Stimulated activated CD8-positive, alpha-beta memory T cell treated with anti-CD3 and anti-CD28 coated beads, Interleukin-15, amount 100 ng/mL, for 4 hours (primary cell): ENCODE data around the gene ZCCHC3.

Experiments
- DNase-seq, 2 donors: peaks; one replicate each; pipeline ENCODE4 v3.0.0-alpha.2; 2020; ENCODE audit warnings: low read depth in 2 of 2

Gene ZCCHC3

DNA sequence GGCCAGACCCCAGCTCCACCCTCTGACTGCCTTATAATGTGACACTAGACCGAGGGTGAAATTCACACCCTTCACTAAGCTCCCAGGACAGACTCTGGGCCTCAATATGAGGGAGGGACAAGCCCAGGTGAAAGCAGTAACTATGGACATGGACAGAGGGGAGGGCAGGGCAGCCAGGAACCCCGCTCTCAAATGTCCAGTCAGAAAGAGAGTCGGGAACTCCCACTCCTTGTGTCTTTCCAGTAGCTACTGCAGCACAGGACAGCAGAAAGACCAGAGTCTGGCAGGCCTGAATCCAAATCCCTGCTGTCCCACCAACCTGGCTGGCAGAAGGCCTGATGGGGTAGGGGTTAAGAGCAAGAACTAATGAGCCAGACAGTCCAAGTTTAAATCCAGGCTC, 13.2 kb upstream of the ZCCHC3 start:
- DNase-seq = no peak

DNA sequence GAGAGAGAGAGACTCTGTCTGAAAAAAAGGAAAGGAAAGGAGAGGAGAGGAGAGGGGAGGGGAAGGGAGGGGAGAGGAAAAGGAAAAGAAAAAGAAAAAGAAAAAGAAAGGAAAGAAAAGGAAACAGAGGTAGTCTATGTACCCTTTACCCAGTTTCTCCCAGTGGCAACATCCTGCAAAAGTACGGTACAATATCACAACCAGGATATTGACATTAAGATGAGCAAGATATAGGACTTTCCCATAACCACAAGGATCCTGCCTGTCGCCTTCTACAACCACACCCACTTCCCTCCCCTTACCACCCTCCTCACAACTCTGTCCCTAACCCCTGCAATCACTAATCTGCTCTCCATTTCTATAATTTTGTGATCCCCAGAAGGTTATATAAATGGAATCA, 10.9 kb upstream of the ZCCHC3 start:
- no peak for DNase-seq

DNA sequence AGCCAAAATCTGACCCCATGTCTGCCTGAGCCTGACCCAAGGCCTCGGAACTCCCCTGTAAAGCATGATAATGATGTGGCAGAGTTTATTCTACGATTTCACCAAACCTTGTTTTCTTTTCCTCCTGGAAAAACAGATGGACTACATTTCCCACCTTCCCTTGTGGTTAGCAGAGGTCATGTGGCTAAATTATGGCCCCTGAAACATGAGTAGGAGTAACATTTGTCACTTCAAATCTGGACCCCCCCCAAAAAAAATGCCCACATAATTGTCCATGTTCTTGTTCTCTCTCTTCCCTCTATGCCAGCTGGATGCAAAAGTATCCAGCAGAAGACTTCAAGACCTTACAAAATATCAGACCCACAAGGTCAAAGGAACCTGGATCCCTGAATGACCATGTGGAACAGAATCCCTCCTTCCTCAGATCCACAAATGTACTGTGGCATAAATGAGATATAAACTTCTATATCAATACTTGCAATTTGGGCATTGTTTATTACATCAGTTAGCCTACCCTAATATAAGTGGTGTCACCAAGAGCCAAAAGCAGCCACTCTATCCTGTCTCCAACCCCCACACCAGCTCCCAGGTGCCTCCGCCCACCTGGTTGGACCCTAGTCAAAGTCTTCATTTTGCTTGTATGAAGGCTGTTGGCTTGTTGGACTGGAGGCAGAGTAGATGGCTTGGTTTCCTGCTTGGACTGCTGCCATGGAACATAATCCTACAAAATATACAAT, 8.2 kb upstream of the ZCCHC3 start:
- no peak for DNase-seq

DNA sequence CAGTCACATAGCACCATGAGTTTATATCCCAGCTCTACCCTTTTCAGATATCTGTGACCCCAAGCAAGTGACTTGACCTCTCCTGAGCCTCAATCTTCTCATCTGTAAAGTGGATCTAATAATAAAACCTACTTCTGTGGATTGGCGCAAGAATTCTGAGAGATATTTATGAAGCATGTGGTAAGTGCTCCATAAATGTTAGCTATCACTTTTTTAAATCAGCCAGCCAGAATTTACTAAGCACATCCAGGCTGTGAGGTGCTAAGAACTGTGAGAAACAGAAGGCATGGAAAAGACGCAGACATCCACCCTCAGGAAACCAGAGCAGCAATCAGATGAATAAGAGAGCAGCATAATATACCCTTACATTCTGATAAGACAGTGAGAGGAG, 7.7 kb upstream of the ZCCHC3 start:
- no peak for DNase-seq

DNA sequence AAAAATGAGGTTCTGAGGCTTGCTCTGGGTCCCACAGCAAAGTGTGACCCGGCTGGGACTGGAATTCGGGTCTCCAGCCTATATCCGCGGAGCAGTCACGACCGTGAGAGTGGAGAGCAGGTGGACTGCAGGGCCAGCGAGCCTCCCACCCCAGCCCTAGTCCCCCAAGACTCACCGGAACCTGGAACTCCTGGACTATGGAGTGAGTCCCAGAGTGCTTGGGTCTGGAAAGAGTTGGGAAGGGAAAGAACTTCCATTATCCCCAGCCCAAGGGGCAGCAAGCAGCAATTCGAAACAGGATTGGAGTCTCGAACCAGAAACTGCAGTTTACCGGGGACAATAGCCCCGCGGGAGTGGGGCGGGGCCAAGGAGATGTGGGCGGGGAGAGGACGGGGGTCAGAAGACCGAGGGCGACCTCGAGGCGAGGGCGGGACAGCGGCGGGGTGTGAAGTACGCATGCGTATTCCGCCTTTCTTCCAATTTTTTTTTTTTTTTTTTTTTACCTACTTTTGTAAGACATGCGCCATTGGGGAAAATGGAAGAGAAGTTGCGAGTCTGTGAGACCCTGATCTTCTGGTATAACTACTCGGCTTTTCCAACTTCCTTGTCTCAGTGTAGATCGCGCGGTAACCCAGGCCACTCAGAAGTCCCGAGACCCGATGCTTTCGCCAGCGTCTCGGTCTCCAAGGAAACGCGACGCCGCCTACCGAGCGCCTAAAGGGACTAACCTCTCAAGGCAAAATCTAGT, 7.1 kb upstream of the ZCCHC3 start, which contains the start of gene C20orf96:
TSS of gene C20orf96 (minus strand) at position 667 of the 748 bp plus-strand sequence. CDS start at position 527, 140 bp downstream.
- DNase-seq = peak; percentile 68 to 75

DNA sequence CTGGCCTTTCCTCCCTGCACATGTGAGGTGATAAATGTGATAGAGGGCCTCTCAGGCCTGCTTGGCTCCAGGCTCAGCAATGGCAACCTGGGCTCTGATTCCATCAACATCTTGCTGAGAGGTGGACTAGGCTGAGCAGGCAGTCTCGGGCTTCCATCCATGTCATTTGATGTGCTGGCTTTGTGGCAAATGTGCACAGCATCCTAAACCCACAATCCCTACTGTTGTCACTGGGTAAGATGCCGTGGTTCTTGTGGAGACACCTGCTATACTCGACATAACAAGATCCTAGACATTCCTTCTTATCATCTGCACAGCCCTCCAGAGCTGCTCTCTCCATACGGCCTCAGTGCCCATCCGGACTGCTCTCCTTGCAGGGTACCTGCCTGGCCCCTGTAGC, 2.8 kb upstream of the ZCCHC3 start:
- no peak for DNase-seq

DNA sequence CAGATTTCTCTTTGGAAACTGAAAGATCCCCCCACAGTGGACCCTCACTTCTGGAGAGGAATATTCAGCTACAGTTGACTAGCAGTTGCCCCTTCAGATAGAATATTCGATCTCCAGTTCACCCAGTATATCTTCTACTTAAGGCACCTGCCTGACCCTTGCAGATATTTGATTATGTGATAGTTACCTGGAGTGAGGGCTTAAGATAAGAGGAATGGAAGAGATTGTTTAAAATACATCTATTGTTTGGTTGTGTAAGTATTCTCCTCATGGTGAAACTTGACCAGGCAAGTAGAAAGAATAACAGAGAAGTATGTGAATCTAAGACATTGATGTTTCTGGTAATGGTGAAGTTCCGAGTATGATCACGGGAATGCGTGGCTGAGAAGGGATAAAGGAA, 1.6 kb upstream of the ZCCHC3 start:
- DNase-seq = no peak

DNA sequence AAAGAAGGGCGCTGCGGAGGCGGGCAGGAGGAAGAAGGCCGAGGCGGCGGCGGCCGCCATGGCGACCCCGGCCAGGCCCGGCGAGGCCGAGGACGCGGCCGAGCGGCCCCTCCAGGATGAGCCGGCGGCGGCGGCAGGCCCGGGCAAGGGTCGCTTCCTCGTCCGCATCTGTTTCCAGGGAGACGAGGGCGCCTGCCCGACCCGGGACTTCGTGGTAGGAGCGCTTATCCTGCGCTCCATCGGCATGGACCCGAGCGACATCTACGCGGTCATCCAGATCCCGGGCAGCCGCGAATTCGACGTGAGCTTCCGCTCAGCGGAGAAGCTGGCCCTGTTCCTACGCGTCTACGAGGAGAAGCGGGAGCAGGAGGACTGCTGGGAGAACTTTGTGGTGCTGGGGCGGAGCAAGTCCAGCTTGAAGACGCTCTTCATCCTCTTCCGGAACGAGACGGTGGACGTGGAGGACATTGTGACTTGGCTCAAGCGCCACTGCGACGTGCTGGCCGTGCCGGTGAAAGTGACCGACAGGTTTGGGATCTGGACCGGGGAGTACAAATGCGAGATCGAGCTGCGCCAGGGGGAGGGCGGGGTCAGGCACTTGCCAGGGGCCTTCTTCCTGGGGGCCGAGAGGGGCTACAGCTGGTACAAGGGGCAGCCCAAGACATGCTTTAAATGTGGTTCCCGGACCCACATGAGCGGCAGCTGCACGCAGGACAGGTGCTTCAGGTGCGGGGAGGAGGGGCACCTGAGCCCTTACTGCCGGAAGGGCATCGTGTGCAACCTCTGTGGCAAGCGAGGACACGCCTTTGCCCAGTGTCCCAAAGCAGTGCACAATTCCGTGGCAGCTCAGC, 780 bp downstream of the ZCCHC3 start:
- DNase-seq = peak in 1 of 2 donors; percentile 10

DNA sequence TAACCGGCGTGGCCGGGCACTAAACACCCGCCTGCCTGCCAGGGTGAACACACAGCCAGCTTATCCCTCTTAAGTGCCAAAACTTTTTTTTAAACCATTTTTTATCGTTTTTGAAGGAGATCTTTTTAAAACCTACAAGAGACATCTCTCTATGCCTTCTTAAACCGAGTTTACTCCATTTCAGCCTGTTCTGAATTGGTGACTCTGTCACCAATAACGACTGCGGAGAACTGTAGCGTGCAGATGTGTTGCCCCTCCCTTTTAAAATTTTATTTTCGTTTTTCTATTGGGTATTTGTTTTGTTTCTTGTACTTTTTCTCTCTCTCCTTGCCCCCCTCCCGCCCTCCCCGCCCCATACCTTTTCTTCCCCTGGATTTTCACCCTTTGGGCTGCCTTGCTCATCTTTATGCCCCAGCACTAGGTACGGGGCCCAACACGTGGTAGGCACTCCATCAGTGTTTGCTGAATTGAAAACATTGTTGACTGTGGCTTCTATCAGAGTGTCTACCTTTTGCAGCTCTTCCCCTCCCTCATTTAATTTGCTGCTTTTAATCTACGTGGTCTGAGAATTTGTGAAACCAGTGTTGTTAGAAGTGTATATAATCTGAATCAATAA, 1.5 kb downstream of the ZCCHC3 start:
- DNase-seq = no peak

DNA sequence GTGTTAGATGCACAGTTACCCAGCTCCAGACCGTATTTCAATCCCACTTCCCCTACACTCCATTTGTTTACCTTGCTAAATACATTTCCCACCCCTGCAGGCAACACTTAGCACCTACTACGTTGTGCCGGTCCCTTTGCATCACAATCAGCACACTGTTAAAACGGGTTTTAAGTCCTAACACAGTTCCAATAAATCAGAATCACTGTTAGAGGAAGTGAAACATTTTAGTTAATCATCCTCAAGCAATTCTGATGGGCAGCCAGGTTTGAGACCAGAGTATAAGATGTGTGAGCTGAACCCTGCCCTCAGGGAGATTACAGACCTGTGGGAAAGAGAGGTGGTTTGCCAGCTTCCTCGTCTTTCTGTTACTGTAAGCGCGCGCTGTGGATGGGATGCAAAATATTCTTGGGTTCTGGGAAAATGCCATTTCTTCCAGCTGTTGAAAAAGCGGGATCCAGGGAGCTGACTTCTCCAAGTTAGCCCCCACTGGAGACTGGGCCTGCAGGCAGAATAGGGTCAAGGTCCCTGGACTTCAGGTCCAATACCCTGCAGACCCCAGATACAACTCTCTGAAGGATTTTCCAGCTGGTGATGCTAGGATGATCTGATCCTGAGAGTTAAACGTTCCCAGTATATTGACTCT, 3.1 kb downstream of the ZCCHC3 start:
- DNase-seq = no peak

DNA sequence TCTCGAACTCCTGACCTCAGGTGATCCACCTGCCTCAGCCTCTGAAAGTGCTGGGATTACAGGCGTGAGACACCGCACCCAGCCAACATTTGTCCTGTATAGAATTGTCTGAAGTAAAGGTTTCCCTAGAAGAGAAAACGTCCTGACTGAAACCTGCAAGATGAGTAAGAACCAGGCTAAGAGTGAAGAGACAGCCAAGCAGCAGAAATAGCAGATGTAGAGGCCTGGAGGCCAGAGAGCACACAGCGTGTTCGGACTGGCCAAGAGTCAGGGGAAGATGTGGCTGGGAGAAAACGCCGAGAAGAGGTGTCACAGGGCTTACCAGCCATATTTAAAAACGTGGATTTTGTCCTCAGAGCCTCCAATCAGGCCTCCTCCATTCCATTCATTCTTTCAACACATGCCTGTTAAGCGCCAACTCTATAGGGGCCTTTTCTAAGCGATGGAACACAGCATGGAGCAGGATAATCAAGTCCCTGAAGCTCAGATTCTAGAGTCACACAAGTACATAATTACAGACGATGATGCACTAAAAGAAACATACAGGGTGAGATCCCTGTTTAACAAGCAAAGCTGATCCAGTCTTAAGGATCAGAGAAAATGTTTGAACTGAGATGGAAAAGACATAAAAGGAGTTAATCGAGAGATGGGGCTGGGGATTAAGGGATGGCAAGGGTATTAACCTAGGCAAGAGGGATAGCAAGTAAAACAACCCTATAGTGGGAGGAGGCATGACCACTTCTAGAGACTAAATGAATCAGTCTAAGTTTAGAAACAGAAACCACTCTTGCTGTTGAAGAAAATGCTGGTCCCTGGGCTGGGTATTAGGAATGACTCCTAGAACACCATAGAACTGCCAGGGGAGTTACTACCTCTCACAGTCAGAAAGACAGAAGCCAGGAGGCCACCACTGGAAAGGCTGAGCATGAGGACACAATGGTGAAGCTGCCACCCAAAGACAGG, 4.8 kb downstream of the ZCCHC3 start:
- DNase-seq = no peak

DNA sequence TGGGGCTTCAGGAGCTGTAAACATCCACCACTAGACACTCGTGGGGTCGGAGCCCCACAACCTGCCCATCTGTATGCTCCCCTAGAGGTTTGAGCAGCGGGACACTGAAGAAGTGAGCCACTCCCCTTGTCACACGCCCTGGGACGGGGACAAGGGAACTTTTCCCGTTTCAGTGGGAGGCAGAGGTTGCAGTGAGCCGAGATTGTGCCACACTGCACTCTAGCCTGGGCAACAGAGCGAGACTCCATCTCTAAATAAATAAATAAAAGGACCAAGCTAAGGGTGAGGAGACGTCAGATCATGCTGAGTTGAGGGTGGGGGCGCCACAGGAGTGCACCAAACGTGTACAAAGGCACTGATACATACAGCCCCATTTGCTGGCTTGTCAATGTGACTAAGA, 8.4 kb downstream of the ZCCHC3 start:
- DNase-seq = no peak

DNA sequence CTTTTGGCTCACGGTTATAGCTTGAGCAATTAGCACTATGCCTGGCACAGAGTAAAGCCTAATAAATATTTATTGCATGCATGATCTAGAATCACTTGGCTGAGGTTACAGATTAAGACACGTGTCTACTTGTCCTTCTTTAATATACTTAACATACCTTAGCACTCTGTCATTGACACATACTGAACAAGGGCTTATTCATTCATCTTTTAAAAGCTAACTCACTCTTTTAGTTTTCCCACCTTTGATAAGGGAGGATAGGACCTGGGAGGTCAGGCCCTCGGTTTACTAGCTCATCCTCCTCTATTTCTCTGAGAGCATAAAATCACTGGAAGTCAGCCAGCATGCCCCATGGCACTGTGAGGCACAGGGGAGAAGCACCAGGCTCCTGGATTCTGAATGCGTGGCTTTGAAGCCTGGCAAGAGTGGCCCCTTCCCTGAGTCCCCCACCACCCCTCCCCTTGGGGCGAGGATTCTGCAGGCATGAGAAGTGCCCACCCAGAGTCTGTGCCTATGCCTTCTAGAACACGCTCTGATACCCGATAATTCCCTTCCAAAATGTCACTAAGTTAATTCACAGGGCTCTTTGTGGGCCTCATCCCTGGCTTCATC, 11.2 kb downstream of the ZCCHC3 start:
- DNase-seq = no peak

DNA sequence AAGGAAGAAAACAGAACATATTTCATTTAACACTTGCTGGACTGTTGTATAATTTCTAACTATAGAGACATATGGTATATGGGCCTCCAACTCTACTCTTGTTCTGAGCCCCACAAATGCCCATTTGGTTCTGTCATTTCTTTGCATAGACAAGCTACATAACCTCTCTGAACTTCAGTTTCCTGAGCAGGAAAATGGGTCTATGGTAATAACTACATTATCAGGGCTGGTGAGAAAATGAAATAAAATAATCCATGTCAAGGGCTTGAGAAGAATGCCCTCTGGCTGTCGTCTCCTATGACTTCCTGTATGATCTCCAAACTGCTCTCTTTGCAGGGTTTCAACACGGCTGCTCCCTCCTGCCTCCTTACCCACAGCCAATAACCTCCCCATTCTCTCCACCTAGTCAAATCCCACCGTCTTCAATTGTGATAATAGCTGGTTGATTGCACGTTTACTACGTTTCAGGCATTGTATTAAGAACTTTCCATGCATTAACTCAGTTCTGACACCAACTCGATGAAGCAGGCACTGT, 12.0 kb downstream of the ZCCHC3 start:
- DNase-seq = no peak

DNA sequence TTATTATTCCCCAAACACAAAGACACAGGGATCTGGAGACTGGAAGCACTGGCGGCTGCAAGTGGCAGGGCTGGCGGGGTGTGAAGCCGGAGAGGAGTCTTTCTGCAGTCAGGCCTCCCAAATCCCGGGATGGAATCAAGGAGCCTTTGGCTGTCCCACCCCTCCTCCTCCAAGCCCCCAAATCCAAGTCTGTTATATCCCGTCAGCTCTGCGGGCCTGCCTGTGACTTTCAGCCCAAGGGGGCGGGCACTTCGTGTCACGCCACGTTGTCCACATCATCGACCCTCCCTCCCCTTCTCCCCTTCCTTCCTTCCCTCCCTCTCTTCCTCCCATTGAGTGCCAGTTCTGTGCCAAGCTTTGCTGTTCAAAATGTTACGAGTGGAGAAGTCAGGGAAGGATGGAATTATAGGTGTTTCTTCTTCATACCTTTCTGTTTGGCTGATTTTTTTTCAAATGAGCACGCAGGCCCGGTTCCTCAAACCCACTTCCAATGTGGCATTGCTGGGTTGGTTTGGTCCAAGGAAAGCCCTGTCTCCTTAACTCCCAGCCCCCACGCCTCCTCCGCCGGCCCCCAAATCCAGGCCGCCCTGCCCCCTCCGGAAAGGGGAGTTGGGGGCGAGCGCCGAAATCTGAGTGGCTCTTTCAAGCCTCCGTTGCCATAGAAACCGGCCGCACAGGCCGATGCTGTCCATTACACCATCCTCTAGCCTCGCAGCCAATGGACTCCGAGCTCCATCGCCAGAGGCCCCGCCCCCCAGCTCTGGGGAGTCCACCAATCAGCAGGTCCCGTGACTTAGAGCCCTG, 12.7 kb downstream of the ZCCHC3 start:
- peak; percentile 58 to 64 for DNase-seq

DNA sequence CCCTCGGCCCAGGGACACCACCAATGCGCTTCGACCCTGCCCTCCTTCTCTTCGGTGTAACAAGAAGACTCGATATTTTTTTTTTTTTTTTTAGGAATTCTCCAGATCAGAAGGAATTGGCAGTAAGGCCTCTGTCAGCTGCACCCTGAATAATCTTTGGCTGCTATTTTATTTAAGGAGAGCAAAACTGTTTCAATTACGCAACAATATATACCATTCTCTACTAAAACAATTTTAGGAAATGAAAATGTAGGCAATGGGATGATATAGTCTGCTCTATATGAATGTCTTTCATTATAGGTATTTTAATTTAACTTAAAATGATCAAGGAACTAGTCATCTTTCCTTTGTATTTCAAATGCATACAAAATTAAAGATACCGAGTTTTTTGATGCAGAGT, 13.3 kb downstream of the ZCCHC3 start:
- no peak for DNase-seq

DNA sequence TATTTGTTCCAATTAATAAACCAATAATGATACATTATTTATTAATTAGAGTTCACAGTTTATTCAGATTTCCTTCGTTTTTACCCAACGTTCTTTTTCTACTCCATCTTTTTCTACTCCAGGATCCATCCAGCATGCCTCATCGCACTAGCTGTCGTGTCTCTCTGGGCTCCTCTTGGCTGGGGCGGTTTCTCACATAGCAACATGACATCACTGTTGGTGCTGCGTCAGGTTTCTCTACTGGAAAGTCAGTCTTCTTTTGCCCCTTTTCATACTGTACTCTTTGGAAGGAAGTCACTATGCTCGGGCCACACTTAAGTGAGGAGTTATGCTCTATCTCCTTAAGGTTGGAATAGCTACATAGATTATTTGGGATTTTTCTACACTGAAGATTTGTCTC, 14.2 kb downstream of the ZCCHC3 start:
- DNase-seq = no peak

DNA sequence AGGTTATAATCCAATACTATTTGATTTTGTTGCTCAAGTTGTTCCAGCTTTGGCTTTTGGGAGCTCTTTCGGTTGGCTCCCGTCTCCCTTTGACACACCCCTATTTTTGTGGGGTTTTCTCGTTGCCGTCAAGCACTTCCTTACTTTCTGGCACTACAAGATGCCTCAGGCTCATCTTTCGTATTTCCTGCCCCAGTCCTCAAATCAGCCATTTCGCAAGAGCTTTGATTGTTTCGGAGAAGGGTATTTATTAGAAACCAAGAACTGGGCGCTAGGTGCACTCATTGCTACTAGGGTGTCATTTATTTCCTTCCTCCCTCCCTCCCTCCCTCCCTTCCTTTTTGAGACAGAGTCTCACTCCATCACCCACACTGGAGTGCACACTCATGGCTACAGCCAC, 14.7 kb downstream of the ZCCHC3 start:
- DNase-seq = no peak

DNA sequence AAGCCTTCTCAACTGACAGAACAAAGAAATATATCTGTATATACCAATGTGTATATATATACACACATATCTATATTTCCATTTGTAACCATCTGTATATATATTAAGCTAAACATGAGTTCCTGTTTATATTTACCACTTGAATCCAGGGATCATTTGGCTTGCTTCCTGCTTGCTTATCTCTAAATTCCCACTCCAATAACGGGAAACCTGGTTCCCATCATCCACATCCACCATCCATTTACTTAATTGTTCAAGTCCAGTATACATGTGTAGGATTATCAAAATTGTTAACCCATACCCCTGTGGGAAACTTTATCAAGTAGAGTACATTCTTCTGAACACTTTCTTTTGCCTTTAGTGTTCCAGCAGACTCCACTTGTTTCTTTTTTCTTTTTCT, 15.5 kb downstream of the ZCCHC3 start:
- no peak for DNase-seq
